ENCODE measurements around the gene PLCB4. TPM values are rescaled to one million over a fixed set of nuclear protein-coding genes. Genes with fewer than 3 reads are reported as not detected.

The PLCB4 gene
- total RNA-seq, 6 experiments from 2014 or later = 71.8 to 95.7 (median 79.1) TPM

GRCh38 chr20:9260027-9260426, 191.1 kb downstream of the PLCB4 start:
- Mint-ChIP-seq H3K9me3 (no peaks in the 10 kb centered on the region), H3K36me3 (ENCODE audit: low read depth) (peaks cover 17% of the 10 kb centered on the region), H3K4me1 (ENCODE audit: low read depth) (peaks cover 67% of the 10 kb centered on the region), H3K27ac (peak overlapping the region; percentile 13; the same call in 1 of the 2 replicates), H3K27me3 (ENCODE audit: insufficient read depth) (peaks cover 3% of the 10 kb centered on the region), H3K4me3 (no peak overlapping the region)
- DNase-seq = no peak
- TF ChIP-seq CTCF (IDR thresholded peaks at IDR 0.05) = no peak

GRCh38 chr20:9261781-9262180, 192.9 kb downstream of the PLCB4 start:
- Mint-ChIP-seq H3K4me1 (ENCODE audit: low read depth) (peaks cover 58% of the 10 kb centered on the region), H3K36me3 (ENCODE audit: low read depth) (peaks cover 15% of the 10 kb centered on the region), H3K27me3 (ENCODE audit: insufficient read depth) (peaks cover 3% of the 10 kb centered on the region), H3K4me3 (no peak overlapping the region), H3K9me3 (no peaks in the 10 kb centered on the region), H3K27ac (no peak overlapping the region)
- no peak for TF ChIP-seq CTCF (IDR thresholded peaks at IDR 0.05)
- no peak for DNase-seq

DNA sequence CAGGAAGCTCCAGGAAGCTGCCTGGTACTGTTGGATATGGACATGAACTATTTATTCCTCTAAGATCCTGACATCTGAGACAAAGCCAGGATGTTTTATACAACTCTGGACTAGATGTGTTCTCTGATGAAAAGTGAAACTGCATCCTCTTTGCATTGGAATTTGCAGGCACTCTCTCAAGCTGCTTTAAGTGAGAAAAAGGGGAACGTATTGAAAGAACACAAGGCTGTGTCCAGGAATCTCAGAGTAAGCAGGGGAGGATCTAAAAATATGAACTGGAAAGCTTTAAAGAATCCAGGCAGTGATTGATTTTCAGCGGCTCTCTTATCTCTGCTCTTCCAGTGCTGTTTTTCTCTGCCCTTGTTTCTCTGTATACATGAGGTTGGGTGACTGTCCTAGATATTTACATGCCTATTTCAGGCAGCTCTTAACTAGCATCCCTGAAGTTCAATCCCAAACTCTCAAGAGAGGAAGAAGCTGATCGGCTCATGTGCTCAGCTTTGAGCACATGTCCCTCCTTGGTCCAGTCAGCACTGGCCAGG, 193.8 kb downstream of the PLCB4 start:
- no peak overlapping the region for H3K4me3 Mint-ChIP-seq
- peaks cover 52% of the 10 kb centered on the region for H3K4me1 Mint-ChIP-seq (ENCODE audit: low read depth)
- H3K27me3 Mint-ChIP-seq (ENCODE audit: insufficient read depth) = peaks cover 3% of the 10 kb centered on the region
- DNase-seq = no peak
- TF ChIP-seq CTCF (IDR thresholded peaks at IDR 0.05) = no peak
- H3K9me3 Mint-ChIP-seq = no peaks in the 10 kb centered on the region
- H3K27ac Mint-ChIP-seq = peak overlapping the region; percentile 42
- peaks cover 12% of the 10 kb centered on the region for H3K36me3 Mint-ChIP-seq (ENCODE audit: low read depth)

DNA sequence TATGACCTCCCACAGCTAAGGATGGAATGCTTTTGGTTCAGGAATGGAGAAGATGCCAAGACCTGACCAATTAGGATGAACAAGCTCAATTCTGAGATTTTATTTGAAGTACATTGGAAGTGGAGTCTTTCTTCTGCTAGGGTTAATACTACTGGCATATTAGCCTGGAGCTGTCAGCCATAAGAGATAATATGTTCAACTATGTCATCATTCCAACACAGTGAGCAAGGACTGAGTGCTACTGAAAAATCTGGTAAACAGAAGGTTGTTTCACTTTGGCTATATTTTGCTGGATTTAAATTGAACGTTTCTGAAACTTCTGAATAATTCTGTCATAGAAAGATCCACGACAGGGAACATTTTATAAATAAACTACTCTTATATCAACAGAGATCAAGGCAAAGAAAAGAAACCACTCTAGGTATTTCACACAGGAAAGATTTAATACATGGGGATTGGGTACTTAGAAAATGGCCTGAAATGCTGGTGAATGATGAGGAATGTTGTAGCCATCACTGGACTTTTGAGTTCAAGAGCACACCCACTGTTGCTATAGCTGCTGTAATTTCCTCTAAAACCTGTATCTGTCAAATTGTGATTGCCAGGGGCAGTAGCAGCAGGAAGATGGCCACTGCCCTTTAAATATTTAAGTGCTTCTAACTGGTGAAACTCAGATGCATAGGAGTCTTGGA, 200.5 kb downstream of the PLCB4 start:
- no peak for TF ChIP-seq CTCF (IDR thresholded peaks at IDR 0.05)
- H3K27me3 Mint-ChIP-seq (ENCODE audit: insufficient read depth) = peaks cover 6% of the 10 kb centered on the region
- DNase-seq = peak; percentile 42
- H3K4me3 Mint-ChIP-seq = peak overlapping the region; percentile 63
- H3K9me3 Mint-ChIP-seq = no peaks in the 10 kb centered on the region
- H3K4me1 Mint-ChIP-seq (ENCODE audit: low read depth) = peaks cover 66% of the 10 kb centered on the region
- H3K27ac Mint-ChIP-seq = peak overlapping the region; percentile 75
- peaks cover 10% of the 10 kb centered on the region for H3K36me3 Mint-ChIP-seq (ENCODE audit: low read depth)

DNA sequence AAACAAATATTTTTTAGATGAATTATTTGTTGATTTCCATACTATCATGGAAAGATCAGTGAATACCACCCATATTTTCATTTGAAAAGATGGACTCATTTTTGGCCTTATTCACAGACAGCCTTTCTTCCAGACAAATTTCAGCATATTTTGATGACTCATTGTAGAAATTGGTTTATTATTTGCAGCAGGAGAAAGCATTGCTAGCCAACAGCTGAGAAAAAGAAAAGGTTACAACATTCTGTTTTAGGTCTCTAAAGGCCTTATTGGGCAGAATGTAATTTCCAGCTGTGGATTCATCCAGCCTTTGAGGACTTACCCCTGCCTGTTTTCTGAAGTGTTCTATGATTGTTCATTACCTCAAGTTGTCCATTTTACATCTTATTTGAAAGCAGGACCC, 201.9 kb downstream of the PLCB4 start:
- Mint-ChIP-seq H3K9me3 (no peaks in the 10 kb centered on the region), H3K4me1 (ENCODE audit: low read depth) (peaks cover 66% of the 10 kb centered on the region), H3K27ac (peak overlapping the region; percentile 51), H3K36me3 (ENCODE audit: low read depth) (peaks cover 22% of the 10 kb centered on the region), H3K27me3 (ENCODE audit: insufficient read depth) (peaks cover 6% of the 10 kb centered on the region), H3K4me3 (no peak overlapping the region)
- peak; percentile 57 for DNase-seq
- no peak for TF ChIP-seq CTCF (IDR thresholded peaks at IDR 0.05)

Data from HFFc6 (cell line).